ENCODE results near the gene USP26.
"Not testable (repeated sequence)": the region's sequence is repeated elsewhere in the genome, so short reads cannot be mapped to it uniquely, and the experiment has no call there.

The USP26 gene

GRCh38 chrX:133097031-133097430 lies at the start of gene USP26:
Gene USP26, minus strand, starts transcription at chrX:133097109. Its CDS starts 68,889 bp downstream, at chrX:133028220.
- H3K4me3 ChIP-seq (ENCODE audit: low read length): no peak within 1 kb of the TSS
- TF ChIP-seq ZNF274 (IDR thresholded peaks at IDR 0.05; ENCODE audit: low read depth, low read length): no peak

GRCh38 chrX:133134282-133134681 lies 37.4 kb upstream of the USP26 start:
- no peak for TF ChIP-seq ZNF274 (IDR thresholded peaks at IDR 0.05; ENCODE audit: low read depth, low read length)
- H3K4me3 ChIP-seq (ENCODE audit: low read length): no peak overlapping the region

- no peak overlapping the region for H3K4me3 ChIP-seq (ENCODE audit: low read length)
- TF ChIP-seq ZNF274 (IDR thresholded peaks at IDR 0.05; ENCODE audit: low read depth, low read length): no peak
Measured at GRCh38 chrX:133120406-133120805, 23.5 kb upstream of the USP26 start.

- no peak for TF ChIP-seq ZNF274 (IDR thresholded peaks at IDR 0.05; ENCODE audit: low read depth, low read length)
- no peak overlapping the region for H3K4me3 ChIP-seq (ENCODE audit: low read length)
Measured at GRCh38 chrX:133094098-133094731, 2.7 kb downstream of the USP26 start.

- no peak for TF ChIP-seq ZNF274 (IDR thresholded peaks at IDR 0.05; ENCODE audit: low read depth, low read length)
- H3K4me3 ChIP-seq (ENCODE audit: low read length): no peak overlapping the region
Measured at GRCh38 chrX:133090236-133090809, 6.6 kb downstream of the USP26 start.

- H3K4me3 ChIP-seq (ENCODE audit: low read length): no peak overlapping the region
- no peak for TF ChIP-seq ZNF274 (IDR thresholded peaks at IDR 0.05; ENCODE audit: low read depth, low read length)
Measured at GRCh38 chrX:133089411-133089810, 7.5 kb downstream of the USP26 start.

- no peak for TF ChIP-seq ZNF274 (IDR thresholded peaks at IDR 0.05; ENCODE audit: low read depth, low read length)
Measured at GRCh38 chrX:133085785-133086184, 11.1 kb downstream of the USP26 start.

GRCh38 chrX:133085056-133085455 lies 11.9 kb downstream of the USP26 start:
- not testable (repeated sequence) for H3K4me3 ChIP-seq (ENCODE audit: low read length)

More at GRCh38 chrX:133085785-133086184, 11.1 kb downstream of the USP26 start:
- no peak overlapping the region for H3K4me3 ChIP-seq (ENCODE audit: low read length)

- H3K4me3 ChIP-seq (ENCODE audit: low read length): no peak overlapping the region
- TF ChIP-seq ZNF274 (IDR thresholded peaks at IDR 0.05; ENCODE audit: low read depth, low read length): no peak
Measured at GRCh38 chrX:133083899-133084298, 13.0 kb downstream of the USP26 start.

- no peak overlapping the region for H3K4me3 ChIP-seq (ENCODE audit: low read length)
- no peak for TF ChIP-seq ZNF274 (IDR thresholded peaks at IDR 0.05; ENCODE audit: low read depth, low read length)
Measured at GRCh38 chrX:133081990-133082389, 14.9 kb downstream of the USP26 start.

- H3K4me3 ChIP-seq (ENCODE audit: low read length): not testable (repeated sequence)
Measured at GRCh38 chrX:133077856-133078255, 19.1 kb downstream of the USP26 start.

- TF ChIP-seq ZNF274 (IDR thresholded peaks at IDR 0.05; ENCODE audit: low read depth, low read length): no peak
- no peak overlapping the region for H3K4me3 ChIP-seq (ENCODE audit: low read length)
Measured at GRCh38 chrX:133072566-133072965, 24.3 kb downstream of the USP26 start.

GRCh38 chrX:133068461-133068860 lies 28.4 kb downstream of the USP26 start:
- no peak for TF ChIP-seq ZNF274 (IDR thresholded peaks at IDR 0.05; ENCODE audit: low read depth, low read length)

GRCh38 chrX:133056341-133056740 lies 40.6 kb downstream of the USP26 start:
- no peak for TF ChIP-seq ZNF274 (IDR thresholded peaks at IDR 0.05; ENCODE audit: low read depth, low read length)

More at GRCh38 chrX:133068461-133068860, 28.4 kb downstream of the USP26 start:
- no peak overlapping the region for H3K4me3 ChIP-seq (ENCODE audit: low read length)

GRCh38 chrX:133054761-133055405 lies 42.0 kb downstream of the USP26 start:
- no peak for TF ChIP-seq ZNF274 (IDR thresholded peaks at IDR 0.05; ENCODE audit: low read depth, low read length)
- no peak overlapping the region for H3K4me3 ChIP-seq (ENCODE audit: low read length)

More at GRCh38 chrX:133056341-133056740, 40.6 kb downstream of the USP26 start:
- H3K4me3 ChIP-seq (ENCODE audit: low read length): no peak overlapping the region

Measured in GM08714 (cell line).